HUES6 (cell line): ENCODE data around the gene CAPN1.
"Not testable (repeated sequence)": the region's sequence is repeated elsewhere in the genome, so short reads cannot be mapped to it uniquely, and the experiment has no call there.

ENCODE experiments used
- H3K27ac ChIP-seq: 2 replicates; pipeline ENCODE4 v1.7.0; 2013; ENCODE audit warnings: low read depth, mild to moderate bottlenecking, low read length, inconsistent platforms
- H3K27me3 ChIP-seq: 2 replicates; pipeline ENCODE4 v1.6.1; 2013; ENCODE audit warnings: low read length; ENCODE audit not compliant: control insufficient read depth, insufficient read depth
- H3K36me3 ChIP-seq: 2 replicates; pipeline ENCODE4 v1.6.1; 2013; ENCODE audit warnings: low read length; ENCODE audit not compliant: control insufficient read depth, insufficient read depth
- H3K4me1 ChIP-seq: 2 replicates; pipeline ENCODE4 v1.6.1; 2013; ENCODE audit warnings: low read length; ENCODE audit not compliant: control insufficient read depth, insufficient read depth
- H3K4me3 ChIP-seq: 2 replicates; pipeline ENCODE4 v1.5.1; 2013; ENCODE audit warnings: low read depth, low read length
- H3K9ac ChIP-seq: one replicate; pipeline ENCODE4 v1.6.1; 2013; ENCODE audit warnings: mild to moderate bottlenecking, low read length
- H3K9me3 ChIP-seq: 2 replicates; pipeline ENCODE4 v1.6.1; 2013; ENCODE audit warnings: low read depth, low read length; ENCODE audit not compliant: control insufficient read depth, insufficient read depth

The CAPN1 gene

GRCh38 chr11:65147352-65148075, 34.2 kb upstream of the CAPN1 start:
- Histone ChIP-seq H3K9ac (no peak overlapping the region), H3K4me1 (peaks cover 8% of the 10 kb centered on the region; the same call in 1 of the 2 replicates), H3K4me3 (no peak overlapping the region), H3K36me3 (no peaks in the 10 kb centered on the region), H3K9me3 (peaks cover 7% of the 10 kb centered on the region; the same call in 1 of the 2 replicates), H3K27ac (no peak overlapping the region), H3K27me3 (no peaks in the 10 kb centered on the region)

GRCh38 chr11:65148657-65149056, 33.1 kb upstream of the CAPN1 start:
- H3K4me3 ChIP-seq = no peak overlapping the region
- H3K27ac ChIP-seq = no peak overlapping the region
- no peaks in the 10 kb centered on the region for H3K27me3 ChIP-seq
- no peaks in the 10 kb centered on the region for H3K36me3 ChIP-seq
- peaks cover 8% of the 10 kb centered on the region; the same call in 1 of the 2 replicates for H3K4me1 ChIP-seq
- H3K9ac ChIP-seq = no peak overlapping the region
- H3K9me3 ChIP-seq = peaks cover 7% of the 10 kb centered on the region; the same call in 1 of the 2 replicates

- H3K4me1 ChIP-seq, H3K27me3 ChIP-seq, H3K4me3 ChIP-seq, H3K9ac ChIP-seq, H3K9me3 ChIP-seq, H3K36me3 ChIP-seq, H3K27ac ChIP-seq: not testable (repeated sequence)
Observed at GRCh38 chr11:65150131-65150508, 31.6 kb upstream of the CAPN1 start.

- H3K27ac ChIP-seq = no peak overlapping the region
- no peak overlapping the region for H3K9ac ChIP-seq
- no peaks in the 10 kb centered on the region for H3K27me3 ChIP-seq
- H3K4me3 ChIP-seq = no peak overlapping the region
- H3K36me3 ChIP-seq = no peaks in the 10 kb centered on the region
- H3K4me1 ChIP-seq = peaks cover 8% of the 10 kb centered on the region; the same call in 1 of the 2 replicates
- peaks cover 7% of the 10 kb centered on the region; the same call in 1 of the 2 replicates for H3K9me3 ChIP-seq
Observed at GRCh38 chr11:65150509-65151299, 31.0 kb upstream of the CAPN1 start.

GRCh38 chr11:65151331-65151899, 30.3 kb upstream of the CAPN1 start:
- no peaks in the 10 kb centered on the region for H3K36me3 ChIP-seq
- no peak overlapping the region for H3K4me3 ChIP-seq
- H3K9me3 ChIP-seq = peaks cover 7% of the 10 kb centered on the region; the same call in 1 of the 2 replicates
- no peaks in the 10 kb centered on the region for H3K27me3 ChIP-seq
- peaks cover 8% of the 10 kb centered on the region; the same call in 1 of the 2 replicates for H3K4me1 ChIP-seq
- no peak overlapping the region for H3K27ac ChIP-seq
- no peak overlapping the region for H3K9ac ChIP-seq

- Histone ChIP-seq H3K27ac (no peak overlapping the region), H3K9ac (no peak overlapping the region), H3K9me3 (0 out of 2 replicates have a peak, but pooled peaks cover 2% of the 10 kb centered on the region), H3K4me3 (no peak overlapping the region), H3K36me3 (no peaks in the 10 kb centered on the region), H3K4me1 (peaks cover 8% of the 10 kb centered on the region; the same call in 1 of the 2 replicates), H3K27me3 (no peaks in the 10 kb centered on the region)
Observed at GRCh38 chr11:65152122-65152521, 29.6 kb upstream of the CAPN1 start.

- H3K36me3 ChIP-seq = no peaks in the 10 kb centered on the region
- no peaks in the 10 kb centered on the region for H3K27me3 ChIP-seq
- H3K9me3 ChIP-seq = no peaks in the 10 kb centered on the region
- no peak overlapping the region for H3K27ac ChIP-seq
- H3K4me3 ChIP-seq = no peak overlapping the region
- no peak overlapping the region for H3K9ac ChIP-seq
- H3K4me1 ChIP-seq = no peaks in the 10 kb centered on the region
Observed at GRCh38 chr11:65156256-65156655, 25.5 kb upstream of the CAPN1 start.

GRCh38 chr11:65156926-65157325, 24.8 kb upstream of the CAPN1 start:
- Histone ChIP-seq H3K4me3 (no peak overlapping the region), H3K9ac (no peak overlapping the region), H3K36me3 (no peaks in the 10 kb centered on the region), H3K4me1 (no peaks in the 10 kb centered on the region), H3K27ac (no peak overlapping the region), H3K27me3 (no peaks in the 10 kb centered on the region), H3K9me3 (no peaks in the 10 kb centered on the region)

- H3K27ac ChIP-seq = no peak overlapping the region
- no peaks in the 10 kb centered on the region for H3K9me3 ChIP-seq
- no peaks in the 10 kb centered on the region for H3K4me1 ChIP-seq
- H3K9ac ChIP-seq = no peak overlapping the region
- no peak overlapping the region for H3K4me3 ChIP-seq
- H3K36me3 ChIP-seq = no peaks in the 10 kb centered on the region
- no peaks in the 10 kb centered on the region for H3K27me3 ChIP-seq
Observed at GRCh38 chr11:65157336-65157735, 24.4 kb upstream of the CAPN1 start.

- no peaks in the 10 kb centered on the region for H3K4me1 ChIP-seq
- H3K4me3 ChIP-seq = no peak overlapping the region
- H3K36me3 ChIP-seq = no peaks in the 10 kb centered on the region
- H3K9ac ChIP-seq = no peak overlapping the region
- no peaks in the 10 kb centered on the region for H3K27me3 ChIP-seq
- no peak overlapping the region for H3K27ac ChIP-seq
- no peaks in the 10 kb centered on the region for H3K9me3 ChIP-seq
Observed at GRCh38 chr11:65159012-65159411, 22.7 kb upstream of the CAPN1 start.

GRCh38 chr11:65160643-65161042, 21.1 kb upstream of the CAPN1 start:
- Histone ChIP-seq H3K27ac (no peak overlapping the region), H3K36me3 (no peaks in the 10 kb centered on the region), H3K4me3 (no peak overlapping the region), H3K4me1 (peaks cover 3% of the 10 kb centered on the region), H3K9me3 (no peaks in the 10 kb centered on the region), H3K27me3 (no peaks in the 10 kb centered on the region), H3K9ac (no peak overlapping the region)
